Smooth muscle cell (in vitro differentiated cells): Measurements from ENCODE around the gene KLF8. TPM values are rescaled to one million over a fixed set of nuclear protein-coding genes. Genes with fewer than 3 reads are reported as not detected.

Experiments used
- DNase-seq: peaks from one replicate; lab custom pipeline; 2025; ENCODE audit not compliant: unreplicated experiment; lab: John Stamatoyannopoulos, UW
- H2AFZ ChIP-seq: fragments of 200-600 bp; sonication (generic); 2 replicates; pipeline ENCODE4 v1.6.0; 2016; ENCODE audit warnings: antibody characterized with exemption, low read depth, mild to moderate bottlenecking
- H3F3A ChIP-seq: fragments of 200-600 bp; sonication (generic); 2 replicates; pipeline ENCODE4 v1.6.0; 2017; ENCODE audit warnings: antibody characterized with exemption, low read depth
- H3K27ac ChIP-seq: fragments of 200-600 bp; sonication (generic); 2 replicates; pipeline ENCODE4 v1.5.1; 2016; ENCODE audit warnings: low read depth, mild to moderate bottlenecking
- H3K27me3 ChIP-seq: fragments of 200-600 bp; sonication (generic); 2 replicates; pipeline ENCODE4 v1.6.1; 2016; ENCODE audit warnings: low read depth, mild to moderate bottlenecking
- H3K36me3 ChIP-seq: fragments of 200-600 bp; sonication (generic); 2 replicates; pipeline ENCODE4 v1.5.1; 2016; ENCODE audit warnings: low read depth
- H3K4me1 ChIP-seq: fragments of 200-600 bp; sonication (generic); 2 replicates; pipeline ENCODE4 v1.5.1; 2016; ENCODE audit warnings: low read depth
- H3K4me2 ChIP-seq: fragments of 200-600 bp; sonication (generic); 2 replicates; pipeline ENCODE4 v1.6.0; 2016; ENCODE audit warnings: mild to moderate bottlenecking
- H3K4me3 ChIP-seq: fragments of 200-600 bp; sonication (generic); 2 replicates; pipeline ENCODE4 v1.5.1; 2016; ENCODE audit warnings: mild to moderate bottlenecking
- H3K79me2 ChIP-seq: fragments of 200-600 bp; sonication (generic); 2 replicates; pipeline ENCODE4 v1.6.0; 2016; ENCODE audit warnings: low read depth, mild to moderate bottlenecking
- H3K9ac ChIP-seq: fragments of 200-600 bp; sonication (generic); 2 replicates; pipeline ENCODE4 v1.6.0; 2016; ENCODE audit warnings: low read depth
- H3K9me3 ChIP-seq: fragments of 200-600 bp; sonication (generic); replicated peaks from 2 replicates; pipeline ENCODE4 v1.5.1; 2016; ENCODE audit warnings: low read depth
- H4K20me1 ChIP-seq: fragments of 200-600 bp; sonication (generic); 2 replicates; pipeline ENCODE4 v1.6.0; 2016; ENCODE audit warnings: low read depth
- CTCF ChIP-seq: fragments of 200-600 bp; sonication (generic); IDR thresholded peaks from 2 replicates; pipeline ENCODE4 v1.5.1; 2017; ENCODE audit warnings: borderline replicate concordance, mild to moderate bottlenecking, antibody characterized with exemption; ENCODE audit not compliant: insufficient read depth, poor library complexity, severe bottlenecking
- WGBS: methylation state at CpG from one replicate; pipeline ENCODE4 v1.1.7; 2016; ENCODE audit warnings: low lambda C conversion rate; 5-methylcytosine and 5-hydroxymethylcytosine counted together
- polyA plus RNA-seq: library from polyadenylated mRNA; unstranded; fragments of >200 nt; fragmentation: Nextera tagmentation; extraction: Ambion mirVana; gene quantifications from 2 replicates; pipeline ENCODE4 v1.2.1, GENCODE V29; 2016
- total RNA-seq: library from RNA; depleted of rRNA; stranded (reverse); fragments of >200 nt; gene quantifications from 2 replicates; pipeline ENCODE4 v1.2.3, GENCODE V29; 2014

KLF8 gene
- total and polyA plus RNA-seq, 2 experiments from 2014 or later, result 6.6 to 21.3 TPM

DNA sequence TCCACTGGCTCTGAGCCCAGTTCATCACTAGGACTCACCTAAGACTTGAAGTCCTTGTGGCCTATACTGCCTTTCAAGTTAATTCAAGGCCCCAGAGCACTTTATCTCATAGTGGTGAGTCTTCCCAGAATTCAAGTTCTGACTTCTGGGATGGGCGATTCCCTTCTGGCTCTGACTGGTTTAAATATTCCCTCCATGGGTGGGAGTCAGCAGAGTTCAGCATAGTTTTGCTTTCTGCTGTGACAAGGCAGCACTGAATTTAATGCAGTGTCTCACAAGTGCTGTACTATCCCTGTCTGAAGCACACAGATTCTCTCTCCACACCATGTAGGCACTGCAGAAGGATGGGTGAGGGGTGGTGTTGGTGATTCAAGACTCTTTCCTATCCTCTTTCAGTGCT, 46.5 kb downstream of the KLF8 start:
- Histone ChIP-seq H3K9ac (no peak overlapping the region), H3F3A (no peaks in the 10 kb centered on the region), H3K27ac (no peak overlapping the region), H3K4me3 (no peak overlapping the region), H3K4me1 (no peaks in the 10 kb centered on the region), H4K20me1 (no peaks in the 10 kb centered on the region), H3K4me2 (no peak overlapping the region), H3K36me3 (no peaks in the 10 kb centered on the region), H3K79me2 (no peaks in the 10 kb centered on the region), H3K9me3 (no peaks in the 10 kb centered on the region), H3K27me3 (no peaks in the 10 kb centered on the region), H2AFZ (no peak overlapping the region)
- no peak for TF ChIP-seq CTCF
- WGBS, result 71% methylated on average over 1 of the region's 1 CpG
- DNase-seq, result no peak

DNA sequence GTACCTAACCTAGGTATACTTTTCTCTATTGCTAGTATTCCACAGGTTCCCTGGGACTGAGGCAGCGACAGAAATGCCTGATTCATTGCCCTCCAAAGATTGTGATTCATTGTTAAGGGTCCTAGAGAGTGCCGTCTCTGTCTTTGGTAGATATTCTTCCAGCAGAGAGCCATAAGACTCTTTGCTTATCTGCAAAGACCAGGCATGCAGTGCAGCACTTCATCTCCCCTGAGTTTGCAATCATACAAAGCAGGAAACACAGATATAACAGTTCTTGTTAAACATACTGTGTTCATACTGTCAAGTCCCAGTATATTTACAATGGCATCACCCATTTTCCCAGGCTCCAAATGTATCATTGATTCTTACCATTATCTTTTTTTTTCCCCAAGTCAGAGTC, 47.7 kb downstream of the KLF8 start:
- no peak for DNase-seq
- Histone ChIP-seq H3K36me3 (no peaks in the 10 kb centered on the region), H3K4me2 (no peak overlapping the region), H2AFZ (no peak overlapping the region), H3K79me2 (no peaks in the 10 kb centered on the region), H3K27me3 (no peaks in the 10 kb centered on the region), H3K27ac (no peak overlapping the region), H4K20me1 (no peaks in the 10 kb centered on the region), H3K4me3 (no peak overlapping the region), H3F3A (no peaks in the 10 kb centered on the region), H3K9me3 (no peaks in the 10 kb centered on the region), H3K4me1 (no peaks in the 10 kb centered on the region), H3K9ac (no peak overlapping the region)
- 58% methylated on average over 2 of the region's 2 CpGs for WGBS
- TF ChIP-seq CTCF, result no peak

DNA sequence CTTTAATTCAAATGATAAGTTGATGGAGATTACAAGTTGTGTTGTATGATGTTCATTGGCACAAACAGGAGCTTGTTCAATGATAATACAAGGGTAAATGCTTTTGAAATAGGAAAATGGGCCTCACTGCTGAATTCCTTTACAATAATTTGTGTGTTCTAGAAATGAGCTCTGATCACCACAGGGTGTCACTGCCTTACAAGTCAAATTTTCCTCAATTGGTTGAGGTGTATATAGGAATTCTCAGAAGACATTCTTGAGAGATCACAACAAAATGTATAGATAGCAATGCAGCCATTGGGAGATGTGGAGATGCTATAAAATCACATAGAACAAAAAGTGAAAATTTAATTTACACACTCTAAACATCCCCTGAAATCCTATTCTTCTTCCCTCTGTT, 49.6 kb downstream of the KLF8 start:
- H3F3A ChIP-seq, result no peaks in the 10 kb centered on the region
- H4K20me1 ChIP-seq, result no peaks in the 10 kb centered on the region
- H3K27me3 ChIP-seq, result no peaks in the 10 kb centered on the region
- no peak overlapping the region for H3K4me3 ChIP-seq
- no peak overlapping the region for H3K27ac ChIP-seq
- H3K36me3 ChIP-seq, result peaks cover 5% of the 10 kb centered on the region
- H3K79me2 ChIP-seq, result no peaks in the 10 kb centered on the region
- H3K4me2 ChIP-seq, result no peak overlapping the region
- no peak for DNase-seq
- H3K9ac ChIP-seq, result no peak overlapping the region
- no peaks in the 10 kb centered on the region for H3K9me3 ChIP-seq
- H3K4me1 ChIP-seq, result no peaks in the 10 kb centered on the region
- no peak overlapping the region for H2AFZ ChIP-seq
- TF ChIP-seq CTCF, result no peak

DNA sequence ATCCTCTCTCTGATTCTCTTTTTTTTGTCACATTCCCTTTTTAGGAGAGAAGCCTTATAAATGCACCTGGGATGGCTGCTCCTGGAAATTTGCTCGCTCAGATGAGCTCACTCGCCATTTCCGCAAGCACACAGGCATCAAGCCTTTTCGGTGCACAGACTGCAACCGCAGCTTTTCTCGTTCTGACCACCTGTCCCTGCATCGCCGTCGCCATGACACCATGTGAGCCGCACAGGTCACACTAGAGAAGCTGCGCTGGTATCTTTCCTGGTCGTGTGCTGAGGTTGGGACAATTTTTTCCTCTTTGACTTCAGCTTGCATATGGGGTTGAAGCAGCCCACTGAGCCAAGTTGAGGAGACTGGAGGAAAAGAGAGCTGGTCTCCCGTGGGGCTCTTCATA, 52.1 kb downstream of the KLF8 start:
- Histone ChIP-seq H3F3A (no peaks in the 10 kb centered on the region), H3K4me2 (no peak overlapping the region), H3K9me3 (no peaks in the 10 kb centered on the region), H2AFZ (no peak overlapping the region), H3K36me3 (peaks cover 5% of the 10 kb centered on the region), H3K4me1 (no peaks in the 10 kb centered on the region), H3K27ac (no peak overlapping the region), H3K27me3 (no peaks in the 10 kb centered on the region), H3K4me3 (no peak overlapping the region), H4K20me1 (no peaks in the 10 kb centered on the region), H3K9ac (no peak overlapping the region), H3K79me2 (no peaks in the 10 kb centered on the region)
- no peak for TF ChIP-seq CTCF
- WGBS, result 90% methylated on average over 13 of the region's 13 CpGs
- no peak for DNase-seq
